CD4-positive, alpha-beta T cell treated with Interleukin-21 for 1 hour (primary cell): Measurements from ENCODE around the gene SH3BGRL2.

Experiments
- DNase-seq: peaks from one replicate; pipeline ENCODE4 v3.0.0-alpha.2; 2020

Gene SH3BGRL2

DNA sequence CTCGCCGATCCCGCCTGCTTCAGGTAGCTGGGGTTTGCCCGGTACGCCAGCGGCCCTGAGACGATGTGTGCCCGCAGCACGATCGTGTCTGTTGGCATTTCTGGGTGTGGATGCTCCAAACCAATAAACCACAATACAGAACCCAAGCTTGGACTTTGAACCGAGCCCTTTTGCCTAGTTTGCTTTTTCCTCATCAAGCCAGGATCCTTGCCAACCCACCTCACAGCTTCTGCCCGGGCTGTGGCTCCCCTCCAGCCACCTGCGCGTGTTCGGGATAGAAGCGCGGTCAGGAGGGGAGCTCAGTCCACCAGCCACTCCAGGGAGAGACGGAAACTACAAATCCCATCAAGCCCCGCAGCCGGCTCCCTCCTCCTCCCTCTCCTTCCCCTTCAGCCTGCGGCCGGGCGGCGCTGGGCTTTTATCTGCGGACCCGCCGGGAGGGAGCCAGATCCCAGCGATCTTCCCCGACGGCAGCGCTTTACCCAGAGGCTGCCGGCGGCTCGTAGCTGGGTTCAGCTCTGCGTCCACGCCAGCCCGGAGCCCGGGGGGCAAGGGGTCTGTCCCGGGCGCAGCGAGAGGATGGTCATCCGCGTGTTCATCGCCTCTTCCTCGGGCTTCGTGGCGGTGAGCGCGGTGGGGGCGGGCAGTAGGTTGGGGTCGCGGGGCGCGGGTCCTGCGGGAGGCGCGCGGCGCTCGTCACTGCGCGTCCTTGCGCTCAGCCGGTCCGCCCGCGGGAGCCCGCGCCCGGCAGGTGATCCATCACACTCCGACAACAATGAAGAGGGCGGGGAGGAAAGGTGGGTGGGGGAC lies at the start of gene SH3BGRL2:
SH3BGRL2 (plus strand) TSS at position 447 of the 810 bp plus-strand sequence; CDS start at position 580, 133 bp downstream.
- DNase-seq, result peak; percentile 12

DNA sequence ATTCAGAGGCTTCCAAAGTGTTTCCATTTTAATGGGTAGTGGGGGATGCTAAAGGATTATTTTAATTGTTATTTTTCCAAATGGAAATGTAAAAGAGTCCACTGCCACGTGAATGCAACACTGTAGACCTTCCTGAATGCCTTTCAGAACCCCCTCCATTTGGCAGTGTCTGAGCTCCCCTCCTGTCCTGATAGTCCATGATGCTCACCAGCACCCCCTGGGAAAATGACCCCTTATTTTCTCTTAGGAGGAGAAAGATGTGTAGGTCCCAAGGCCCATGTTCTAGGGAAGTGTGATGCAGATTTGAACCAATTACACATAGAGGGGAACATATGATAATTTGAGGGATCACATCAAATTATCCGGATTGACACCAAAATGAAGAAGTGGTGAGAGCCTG lies 46.8 kb upstream of the SH3BGRL2 start:
- no peak for DNase-seq

DNA sequence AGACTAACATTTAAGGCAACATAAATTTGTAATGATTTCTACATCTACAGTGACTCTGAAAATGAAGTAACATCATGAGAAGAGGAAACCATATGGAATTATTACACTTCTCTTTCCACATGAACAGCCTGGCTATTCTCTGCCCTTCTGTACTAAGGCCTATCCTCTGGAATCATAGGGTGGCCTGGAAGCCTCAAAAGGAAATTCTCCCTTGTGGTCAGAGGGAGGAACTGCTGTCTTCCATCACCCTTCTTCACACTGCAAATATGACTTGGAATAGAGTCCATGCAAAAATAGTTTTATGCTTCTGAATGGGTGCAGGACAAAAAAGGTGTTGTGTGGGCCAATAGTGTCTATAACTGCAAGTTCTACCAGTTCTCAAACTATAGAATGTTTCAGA lies 44.6 kb upstream of the SH3BGRL2 start:
- DNase-seq, result no peak

DNA sequence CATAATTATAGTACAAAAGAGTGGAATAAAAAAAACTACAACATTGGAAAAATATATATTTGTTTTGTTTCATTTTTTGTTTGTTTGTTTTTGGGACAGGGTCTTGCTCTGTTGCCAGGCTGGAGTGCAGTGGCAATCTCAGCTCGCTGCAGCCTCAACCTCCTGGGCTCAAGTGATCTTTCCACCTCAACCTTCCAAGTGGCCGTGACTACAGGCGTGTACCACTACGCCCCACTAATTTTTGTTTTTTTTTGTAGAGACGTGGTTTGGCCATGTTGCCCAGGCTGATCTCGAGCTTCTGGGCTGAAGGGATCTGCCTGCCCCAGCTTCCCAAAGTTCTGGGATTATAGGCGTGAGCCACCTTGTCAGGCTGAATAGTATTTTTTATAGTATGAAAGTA lies 41.4 kb upstream of the SH3BGRL2 start:
- no peak for DNase-seq

DNA sequence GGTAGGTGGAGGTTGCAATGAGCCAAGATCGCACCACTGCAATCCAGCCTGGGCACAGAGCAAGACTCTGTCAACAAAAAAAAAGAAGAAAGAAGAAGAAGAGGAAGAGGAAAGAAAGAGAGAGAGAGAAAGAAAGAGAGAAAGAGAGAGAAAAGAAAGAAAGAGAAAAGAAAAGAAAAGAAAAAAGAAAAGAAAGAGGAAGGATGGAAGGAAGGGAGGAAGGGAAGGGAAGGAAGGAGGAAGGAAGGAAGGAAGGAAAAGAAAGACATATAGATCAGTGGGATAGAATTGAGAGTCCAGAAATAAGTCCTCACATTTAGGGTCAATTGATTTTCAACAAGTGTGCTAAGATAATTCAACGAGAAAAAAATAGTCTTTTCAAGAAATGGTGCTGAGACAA lies 34.0 kb upstream of the SH3BGRL2 start:
- no peak for DNase-seq

DNA sequence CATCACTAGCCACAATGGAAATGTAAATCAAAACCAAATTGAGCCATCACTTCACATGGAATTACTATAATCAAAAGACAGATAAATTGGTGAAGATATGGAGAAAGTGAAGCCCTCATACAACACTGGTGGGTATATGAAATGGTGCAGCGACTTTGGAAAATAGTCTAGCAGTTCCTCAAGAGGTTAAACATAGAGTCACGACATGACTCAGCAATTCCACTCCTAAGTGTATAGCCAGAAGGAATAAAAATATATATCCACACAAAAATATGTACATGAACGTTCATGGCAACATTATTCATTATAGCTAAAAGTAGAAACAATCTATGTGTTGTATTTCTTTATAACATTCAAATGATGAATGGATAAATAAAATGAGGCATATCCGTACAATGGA lies 33.1 kb upstream of the SH3BGRL2 start:
- no peak for DNase-seq

DNA sequence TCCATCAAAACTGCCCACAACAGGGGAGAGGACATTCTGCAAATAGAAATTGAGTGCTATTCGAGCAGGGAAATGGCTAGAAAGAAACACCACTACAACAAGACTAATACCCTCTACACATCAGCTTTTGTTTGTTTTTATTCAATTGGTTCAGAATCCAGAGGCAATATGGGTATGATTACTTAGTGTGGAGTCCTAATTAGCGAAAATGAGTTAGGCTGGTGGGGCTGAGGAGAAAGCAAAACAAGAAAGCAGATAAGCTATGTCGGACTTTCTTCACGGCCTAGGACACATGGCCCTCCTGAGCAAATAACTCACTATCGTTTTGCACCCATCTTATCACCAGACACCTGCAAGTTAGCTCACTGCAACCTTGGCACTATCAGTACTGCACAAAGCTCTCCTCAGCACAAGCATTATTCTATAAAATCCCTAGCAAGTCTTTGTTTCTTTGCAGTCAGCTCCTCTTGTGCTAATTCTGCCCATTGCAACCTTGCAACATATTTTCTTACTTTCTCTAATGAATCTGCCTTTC lies 31.3 kb upstream of the SH3BGRL2 start:
- DNase-seq, result no peak

DNA sequence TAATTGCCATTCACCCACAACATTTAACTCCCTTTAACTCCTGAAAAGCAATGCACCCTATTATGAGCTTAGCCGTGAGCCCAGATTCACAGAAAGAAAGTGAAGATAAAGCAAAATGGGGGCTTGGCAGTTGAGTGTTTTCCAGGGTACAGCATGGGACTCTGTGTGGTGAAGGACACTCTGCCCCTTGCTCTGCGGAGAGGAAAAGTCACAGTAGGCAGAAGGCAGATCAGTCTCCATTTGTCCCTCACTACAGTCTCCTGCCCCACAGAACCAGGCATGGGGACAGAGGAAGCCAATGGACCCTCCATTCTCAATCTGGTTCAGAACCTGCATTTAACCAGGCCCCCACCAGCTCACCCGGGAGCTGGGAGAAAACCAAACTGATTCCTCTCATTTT lies 30.8 kb upstream of the SH3BGRL2 start:
- DNase-seq, result no peak

DNA sequence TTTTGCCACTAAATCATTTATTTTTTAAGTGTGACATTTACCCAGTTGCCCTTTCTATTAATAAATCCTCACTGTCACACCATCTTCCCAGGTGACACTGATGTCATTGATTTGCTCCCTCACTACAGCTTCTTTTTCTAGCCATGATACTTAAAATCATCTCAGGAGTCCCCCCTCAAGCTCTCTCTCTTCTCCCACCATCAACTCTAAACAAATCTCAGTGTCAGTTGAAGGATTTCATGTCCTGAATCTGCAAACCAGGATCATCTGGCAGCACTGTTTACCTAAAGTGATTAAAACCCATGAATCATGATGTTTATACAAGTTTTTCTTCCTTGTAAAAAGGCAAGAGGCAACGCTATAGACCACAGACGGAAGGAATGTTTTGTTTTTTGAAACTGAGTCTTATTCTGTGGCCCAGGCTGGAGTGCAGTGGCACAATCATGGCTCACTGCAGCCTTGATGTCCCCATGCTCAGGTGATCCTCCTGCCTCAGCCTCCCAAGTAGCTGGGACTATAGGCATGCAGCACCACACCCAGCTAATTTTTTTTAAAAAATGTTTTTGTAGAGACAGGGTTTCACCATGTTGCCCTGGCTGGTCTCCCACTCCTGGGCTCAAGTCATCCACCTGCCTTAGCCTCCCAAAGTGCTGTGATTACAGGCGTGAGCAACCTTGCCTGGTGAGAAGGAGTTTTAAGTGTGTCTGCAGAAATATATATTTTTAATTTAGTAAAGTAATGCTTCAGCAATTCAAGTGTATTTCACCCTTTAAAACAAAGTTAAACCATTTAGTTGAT lies 30.1 kb upstream of the SH3BGRL2 start:
- no peak for DNase-seq

DNA sequence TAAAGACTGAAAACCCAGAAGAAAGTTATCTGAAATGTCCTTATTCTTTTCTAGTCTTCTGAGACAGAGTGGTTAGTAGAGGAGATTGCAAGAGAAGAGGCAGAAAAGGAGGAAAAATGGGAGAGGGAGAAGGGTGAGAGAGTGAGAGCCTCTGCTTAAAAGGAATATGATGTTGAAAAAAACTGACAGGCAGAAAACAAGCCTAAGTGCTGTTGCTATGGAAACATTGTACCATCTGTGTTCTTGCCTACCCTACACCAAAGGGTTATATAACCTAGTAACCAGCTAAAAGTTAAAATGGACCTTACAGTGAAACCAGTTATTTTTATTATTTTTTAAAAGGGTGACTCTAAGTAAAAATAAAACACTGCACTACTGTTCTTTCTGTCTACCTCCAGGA lies 28.3 kb upstream of the SH3BGRL2 start:
- no peak for DNase-seq

DNA sequence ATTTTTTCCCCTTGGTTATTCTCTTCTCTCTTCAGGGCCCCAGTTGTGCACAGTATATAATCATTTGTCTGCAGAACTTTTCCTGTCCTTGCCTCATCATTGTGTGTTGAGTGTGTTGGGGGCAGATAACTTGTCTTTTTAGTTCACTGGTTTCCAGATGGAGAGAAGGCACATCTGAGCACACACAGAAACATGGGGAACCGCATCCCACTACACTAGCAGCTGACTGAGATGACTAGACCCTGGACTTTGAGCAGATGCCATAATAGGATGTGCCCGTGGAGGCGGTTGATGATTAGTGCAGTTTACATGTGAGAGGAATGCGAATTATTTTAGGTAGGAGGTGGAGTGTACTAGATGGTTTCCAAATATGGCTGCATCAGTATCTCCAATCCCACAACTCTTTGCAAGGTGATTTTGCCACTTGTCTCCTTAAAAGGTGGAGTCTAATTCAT lies 26.5 kb upstream of the SH3BGRL2 start:
- DNase-seq, result no peak

DNA sequence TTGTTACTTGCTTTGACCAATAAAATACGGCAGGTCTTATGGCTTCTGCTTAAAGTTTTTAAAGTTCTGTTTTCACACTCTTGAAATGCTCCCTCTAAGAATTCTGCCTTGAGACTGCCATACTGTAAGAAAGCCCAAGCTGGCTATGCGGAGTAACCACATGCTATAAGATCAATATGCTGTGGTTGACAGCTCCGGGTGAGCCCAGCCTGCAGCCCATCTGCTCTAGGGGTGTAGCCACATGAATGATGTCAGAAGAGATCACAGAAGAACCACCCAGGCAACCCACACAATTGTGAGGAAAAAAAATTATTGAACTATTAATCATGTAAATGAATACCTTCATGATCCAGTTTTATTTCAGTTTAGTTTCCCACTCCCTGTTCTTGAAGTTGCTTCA lies 26.1 kb upstream of the SH3BGRL2 start:
- DNase-seq, result no peak

DNA sequence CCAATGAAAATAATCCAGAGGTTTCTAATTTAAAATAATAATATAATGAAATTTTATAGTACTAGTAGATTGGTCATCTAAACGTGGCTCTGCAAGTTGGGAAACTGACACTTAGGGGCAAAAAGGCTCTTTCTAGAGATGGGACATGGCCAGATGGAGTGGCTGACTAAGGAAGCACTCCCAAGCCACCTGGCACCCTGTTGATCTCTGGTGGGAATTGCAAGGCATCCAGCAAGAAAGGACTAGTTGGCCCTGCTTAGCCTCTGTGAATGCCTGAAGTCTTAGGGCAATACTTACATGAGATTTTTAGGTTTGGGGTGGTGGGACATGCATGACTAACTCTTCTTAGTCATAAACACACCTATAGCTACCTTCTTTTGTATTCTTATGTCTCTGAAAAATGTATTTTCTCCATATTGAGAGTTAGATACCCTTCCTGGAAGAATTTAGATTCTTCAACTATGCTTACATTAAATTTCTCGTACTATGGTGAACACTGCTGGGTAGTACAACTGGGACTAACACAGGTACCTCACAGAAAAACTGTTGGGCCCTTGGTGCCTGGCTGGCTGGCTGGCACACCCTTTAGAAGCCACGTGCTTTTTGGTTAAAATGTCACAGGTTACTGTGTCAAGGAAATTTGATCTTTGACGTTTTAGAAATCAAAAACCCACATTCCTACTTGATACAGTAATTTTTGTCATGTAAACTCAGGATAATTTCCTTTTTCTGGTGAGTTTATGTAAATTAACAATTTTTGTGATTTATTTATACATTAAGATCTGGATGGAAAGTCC lies 25.0 kb upstream of the SH3BGRL2 start:
- DNase-seq, result no peak

DNA sequence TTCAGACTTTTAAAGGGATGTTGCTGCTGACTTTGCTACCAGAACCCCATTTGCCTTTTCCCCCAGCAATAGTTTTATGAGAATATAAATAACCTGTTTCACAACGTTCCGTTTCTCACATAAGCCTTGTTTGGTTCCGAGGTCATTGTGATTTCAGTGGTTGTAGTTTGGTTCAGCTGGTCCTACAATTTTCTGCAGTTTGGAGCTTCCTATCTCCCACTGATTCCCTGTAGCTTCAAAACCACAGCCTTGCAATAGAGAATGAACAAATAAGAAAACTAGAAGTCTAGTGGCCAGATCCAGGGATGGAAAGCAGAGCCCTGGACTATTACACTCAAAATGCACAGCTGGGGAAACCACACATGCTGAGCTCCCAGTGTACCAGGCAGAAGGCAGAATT lies 24.1 kb upstream of the SH3BGRL2 start:
- DNase-seq, result no peak

DNA sequence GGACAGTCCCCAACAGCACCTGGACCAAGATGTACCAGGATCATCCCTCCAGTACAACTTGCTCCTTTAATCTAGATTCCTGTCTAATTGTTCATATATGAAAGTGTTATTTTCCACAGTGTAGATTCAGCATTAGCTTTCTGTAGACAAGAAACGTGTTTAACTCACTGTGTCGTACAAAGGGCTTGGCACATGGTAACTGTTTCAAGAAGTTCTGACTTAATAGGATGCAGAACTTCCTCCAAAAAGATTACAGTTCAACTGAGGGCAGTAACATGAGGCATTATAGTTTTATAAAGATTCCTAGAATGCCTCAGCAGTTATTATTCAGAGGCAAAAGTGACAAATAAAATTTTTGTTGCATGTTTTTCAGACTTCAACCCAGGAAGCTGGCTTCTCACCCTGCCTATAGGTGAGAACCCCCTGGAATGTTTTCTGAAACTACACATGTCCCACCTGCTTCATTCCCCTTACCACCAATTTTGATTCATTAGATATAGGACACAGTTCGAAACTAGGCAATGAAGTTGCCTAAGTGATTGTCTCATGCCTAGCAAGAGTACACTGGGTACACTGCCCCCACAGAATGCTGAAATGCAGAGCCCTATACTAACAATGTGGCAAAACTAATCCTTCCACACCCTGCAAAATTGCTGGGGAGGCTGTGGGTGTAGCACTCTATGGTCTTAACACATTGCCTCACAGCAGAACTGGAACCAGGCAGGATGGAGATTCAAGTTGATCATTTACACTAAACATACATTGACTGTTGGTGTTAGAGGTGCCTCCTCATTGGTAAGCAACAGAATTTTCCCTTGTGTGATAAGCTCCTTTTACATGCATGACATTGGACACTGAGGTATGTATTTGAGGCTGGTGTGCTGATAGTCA lies 22.6 kb upstream of the SH3BGRL2 start:
- no peak for DNase-seq

DNA sequence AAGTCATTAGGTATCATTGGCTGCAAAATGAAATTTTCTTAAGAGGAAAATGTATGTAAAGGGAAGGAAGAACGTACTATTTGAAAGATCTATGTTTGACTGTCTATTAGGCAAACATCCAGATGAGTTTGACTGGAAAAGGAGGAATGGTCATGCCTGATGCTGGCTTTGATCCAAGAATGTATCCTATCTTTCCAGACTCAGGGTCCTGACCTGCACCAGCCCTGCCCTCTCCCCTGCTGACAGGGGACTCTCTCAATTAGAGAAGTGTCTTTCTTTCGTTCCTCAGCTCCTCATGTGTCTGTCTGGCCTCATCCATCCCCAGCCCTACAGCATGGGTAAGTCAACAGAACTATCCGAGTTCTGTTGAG lies 21.9 kb upstream of the SH3BGRL2 start:
- no peak for DNase-seq

DNA sequence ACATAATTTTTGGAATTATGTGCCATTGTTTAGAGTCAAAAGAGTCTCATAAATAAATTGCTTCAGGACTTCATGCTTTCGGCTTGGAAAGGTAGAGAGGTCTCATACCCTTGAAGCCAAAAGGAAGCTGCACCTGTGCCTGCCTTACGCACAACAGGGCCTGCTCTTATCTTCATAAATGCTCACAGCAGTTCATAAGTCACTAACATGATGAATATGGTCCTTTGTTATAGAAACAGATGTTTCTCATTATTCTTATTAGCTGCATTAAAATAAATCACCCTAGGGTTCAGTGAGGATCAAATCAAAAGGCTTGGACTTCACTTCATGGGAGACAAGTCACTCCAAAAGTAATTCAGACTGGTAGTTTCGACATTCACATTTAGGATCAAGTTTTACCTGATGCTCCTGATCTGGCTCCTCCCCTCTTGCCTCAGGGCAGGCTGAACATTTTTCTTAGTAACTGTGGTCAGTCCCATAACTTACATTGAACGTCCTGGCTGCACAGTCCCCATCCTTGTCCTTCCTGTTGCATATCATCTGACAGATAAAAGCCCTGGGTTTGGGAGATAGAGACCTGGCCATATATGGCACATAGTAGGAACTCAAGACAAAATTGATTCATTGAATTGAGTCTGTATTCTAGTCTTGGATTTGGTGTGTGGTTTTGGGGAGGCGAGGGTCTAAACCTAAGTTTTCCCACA lies 20.7 kb upstream of the SH3BGRL2 start:
- no peak for DNase-seq

DNA sequence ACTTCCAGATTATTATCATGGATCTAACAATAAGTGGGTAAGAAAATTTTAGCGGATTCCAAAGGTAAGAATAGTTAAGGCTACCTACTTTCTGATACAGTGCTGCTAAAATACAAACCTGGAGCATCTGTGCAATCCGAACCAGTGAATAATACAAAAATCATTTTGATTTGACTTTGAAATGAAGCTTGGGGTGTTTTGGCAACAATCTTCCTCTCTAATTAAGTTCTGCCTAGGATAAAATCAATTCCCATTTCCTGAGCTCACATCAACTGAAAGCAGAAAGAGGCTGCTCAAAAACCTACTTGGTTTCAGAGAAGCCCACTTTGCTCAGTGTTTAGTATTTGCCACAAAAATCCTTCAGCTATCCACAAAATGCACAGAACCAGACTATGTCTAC lies 18.7 kb upstream of the SH3BGRL2 start:
- DNase-seq, result no peak

DNA sequence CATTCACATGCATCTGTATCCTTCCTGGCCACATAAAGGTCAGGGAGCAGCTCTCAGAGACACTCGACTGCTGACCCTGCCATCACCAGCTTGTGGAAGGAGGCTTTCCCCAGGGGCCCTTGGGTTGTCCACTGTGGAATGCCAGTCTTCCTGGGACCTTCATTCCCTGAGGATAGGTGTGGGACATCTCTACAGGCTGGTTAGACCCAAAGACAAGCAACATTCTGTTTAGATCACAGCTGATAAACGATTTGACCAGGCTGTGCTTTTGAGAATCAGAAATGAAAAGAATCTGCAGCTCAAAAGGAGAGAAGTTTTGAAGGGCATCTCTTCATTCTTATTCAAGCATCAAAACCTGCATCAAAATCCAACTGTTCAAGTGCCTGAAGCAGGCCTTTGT lies 18.2 kb upstream of the SH3BGRL2 start:
- DNase-seq, result no peak

DNA sequence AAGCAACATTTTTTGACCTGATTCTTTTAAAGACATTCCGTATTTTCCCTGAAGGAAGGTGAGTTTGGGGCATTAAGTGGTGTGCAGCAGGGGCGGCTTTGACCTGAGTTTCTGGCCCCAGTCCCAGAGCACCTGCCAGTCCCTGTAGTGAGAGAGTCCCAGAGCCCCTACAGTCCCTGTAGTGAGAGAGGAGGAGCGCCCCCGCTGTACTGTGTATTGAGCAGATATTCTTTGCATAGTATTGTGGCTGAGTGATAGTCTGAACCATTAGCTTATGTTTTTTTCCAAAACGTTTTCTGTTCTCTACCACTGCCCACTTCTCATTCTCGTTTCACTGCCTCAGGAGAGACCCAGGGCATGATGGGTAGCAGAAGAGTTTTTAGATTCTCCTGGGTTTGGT lies 17.2 kb upstream of the SH3BGRL2 start:
- DNase-seq, result no peak
